ENCODE results near the gene STAG1. TPM values are rescaled to one million over a fixed set of nuclear protein-coding genes. Genes with fewer than 3 reads are reported as not detected.
"Not testable (repeated sequence)": the region's sequence is repeated elsewhere in the genome, so short reads cannot be mapped to it uniquely, and the experiment has no call there.

Gene STAG1
- total RNA-seq, 1 experiment from 2014 or later, result 12.6 TPM

- Histone ChIP-seq H3K27ac (ENCODE audit: low read length) (no peak overlapping the region), H3K36me3 (ENCODE audit: insufficient read depth, low read length) (no peaks in the 10 kb centered on the region), H3K9me2 (replicated peaks; ENCODE audit: insufficient read depth, low read length) (no peaks in the 10 kb centered on the region), H4K20me1 (ENCODE audit: insufficient read depth, low read depth, low read length) (no peaks in the 10 kb centered on the region), H3K4me3 (ENCODE audit: low read length) (no peak overlapping the region), H3K9ac (ENCODE audit: low read length) (no peak overlapping the region), H3K79me2 (ENCODE audit: low read length) (peaks cover 13% of the 10 kb centered on the region; the same call in 1 of the 2 replicates), H3K27me3 (ENCODE audit: low read length) (no peaks in the 10 kb centered on the region), H3K4me1 (ENCODE audit: low read length) (no peaks in the 10 kb centered on the region), H3K9me3 (ENCODE audit: low read length) (no peaks in the 10 kb centered on the region), H3K4me2 (ENCODE audit: low read depth, low read length, poor library complexity, severe bottlenecking) (no peak overlapping the region), H2AFZ (ENCODE audit: low read length) (no peak overlapping the region)
- no peak for DNase-seq
Observed at GRCh38 chr3:136584728-136585127, 167.4 kb downstream of the STAG1 start.

- H3K27ac ChIP-seq (ENCODE audit: low read length), result no peak overlapping the region
- H2AFZ ChIP-seq (ENCODE audit: low read length), result no peak overlapping the region
- H3K9me2 ChIP-seq (replicated peaks; ENCODE audit: insufficient read depth, low read length), result no peaks in the 10 kb centered on the region
- no peaks in the 10 kb centered on the region for H3K36me3 ChIP-seq (ENCODE audit: insufficient read depth, low read length)
- no peaks in the 10 kb centered on the region for H4K20me1 ChIP-seq (ENCODE audit: insufficient read depth, low read depth, low read length)
- no peak overlapping the region for H3K4me2 ChIP-seq (ENCODE audit: low read depth, low read length, poor library complexity, severe bottlenecking)
- H3K79me2 ChIP-seq (ENCODE audit: low read length), result peaks cover 13% of the 10 kb centered on the region; the same call in 1 of the 2 replicates
- H3K4me1 ChIP-seq (ENCODE audit: low read length), result no peaks in the 10 kb centered on the region
- no peaks in the 10 kb centered on the region for H3K27me3 ChIP-seq (ENCODE audit: low read length)
- no peak overlapping the region for H3K9ac ChIP-seq (ENCODE audit: low read length)
- DNase-seq, result no peak
- no peaks in the 10 kb centered on the region for H3K9me3 ChIP-seq (ENCODE audit: low read length)
- H3K4me3 ChIP-seq (ENCODE audit: low read length), result no peak overlapping the region
Observed at GRCh38 chr3:136583823-136584222, 168.4 kb downstream of the STAG1 start.

GRCh38 chr3:136577791-136578190, 174.4 kb downstream of the STAG1 start:
- Histone ChIP-seq H4K20me1 (ENCODE audit: insufficient read depth, low read depth, low read length) (no peaks in the 10 kb centered on the region), H2AFZ (ENCODE audit: low read length) (no peak overlapping the region), H3K27me3 (ENCODE audit: low read length) (no peaks in the 10 kb centered on the region), H3K79me2 (ENCODE audit: low read length) (0 out of 2 replicates have a peak, but pooled peaks cover 6% of the 10 kb centered on the region), H3K9me2 (replicated peaks; ENCODE audit: insufficient read depth, low read length) (no peaks in the 10 kb centered on the region), H3K9me3 (ENCODE audit: low read length) (no peaks in the 10 kb centered on the region), H3K36me3 (ENCODE audit: insufficient read depth, low read length) (no peaks in the 10 kb centered on the region), H3K27ac (ENCODE audit: low read length) (no peak overlapping the region), H3K4me2 (ENCODE audit: low read depth, low read length, poor library complexity, severe bottlenecking) (no peak overlapping the region), H3K9ac (ENCODE audit: low read length) (no peak overlapping the region), H3K4me3 (ENCODE audit: low read length) (no peak overlapping the region), H3K4me1 (ENCODE audit: low read length) (no peaks in the 10 kb centered on the region)
- DNase-seq, result no peak

GRCh38 chr3:136576279-136577009, 175.7 kb downstream of the STAG1 start:
- H3K27me3 ChIP-seq (ENCODE audit: low read length), result no peaks in the 10 kb centered on the region
- no peak overlapping the region for H3K27ac ChIP-seq (ENCODE audit: low read length)
- no peaks in the 10 kb centered on the region for H3K36me3 ChIP-seq (ENCODE audit: insufficient read depth, low read length)
- no peaks in the 10 kb centered on the region for H3K9me3 ChIP-seq (ENCODE audit: low read length)
- H3K4me3 ChIP-seq (ENCODE audit: low read length), result no peak overlapping the region
- no peak overlapping the region for H3K9ac ChIP-seq (ENCODE audit: low read length)
- H3K4me2 ChIP-seq (ENCODE audit: low read depth, low read length, poor library complexity, severe bottlenecking), result no peak overlapping the region
- H4K20me1 ChIP-seq (ENCODE audit: insufficient read depth, low read depth, low read length), result no peaks in the 10 kb centered on the region
- 0 out of 2 replicates have a peak, but pooled peaks cover 2% of the 10 kb centered on the region for H3K79me2 ChIP-seq (ENCODE audit: low read length)
- H2AFZ ChIP-seq (ENCODE audit: low read length), result no peak overlapping the region
- DNase-seq, result no peak
- H3K9me2 ChIP-seq (replicated peaks; ENCODE audit: insufficient read depth, low read length), result no peaks in the 10 kb centered on the region
- H3K4me1 ChIP-seq (ENCODE audit: low read length), result no peaks in the 10 kb centered on the region

- no peaks in the 10 kb centered on the region for H3K9me2 ChIP-seq (replicated peaks; ENCODE audit: insufficient read depth, low read length)
- no peak overlapping the region for H2AFZ ChIP-seq (ENCODE audit: low read length)
- no peaks in the 10 kb centered on the region for H3K36me3 ChIP-seq (ENCODE audit: insufficient read depth, low read length)
- H3K27me3 ChIP-seq (ENCODE audit: low read length), result no peaks in the 10 kb centered on the region
- peaks cover 13% of the 10 kb centered on the region for H3K79me2 ChIP-seq (ENCODE audit: low read length)
- H4K20me1 ChIP-seq (ENCODE audit: insufficient read depth, low read depth, low read length), result no peaks in the 10 kb centered on the region
- no peak for DNase-seq
- H3K4me3 ChIP-seq (ENCODE audit: low read length), result no peak overlapping the region
- no peaks in the 10 kb centered on the region for H3K9me3 ChIP-seq (ENCODE audit: low read length)
- H3K4me1 ChIP-seq (ENCODE audit: low read length), result peaks cover 10% of the 10 kb centered on the region
- no peak overlapping the region for H3K27ac ChIP-seq (ENCODE audit: low read length)
- no peak overlapping the region for H3K9ac ChIP-seq (ENCODE audit: low read length)
- no peak overlapping the region for H3K4me2 ChIP-seq (ENCODE audit: low read depth, low read length, poor library complexity, severe bottlenecking)
Observed at GRCh38 chr3:136567599-136568188, 184.5 kb downstream of the STAG1 start.

- not testable (repeated sequence) for H3K36me3 ChIP-seq (ENCODE audit: insufficient read depth, low read length); H3K4me1 ChIP-seq (ENCODE audit: low read length); H3K9me3 ChIP-seq (ENCODE audit: low read length); DNase-seq; H3K4me3 ChIP-seq (ENCODE audit: low read length); H3K27me3 ChIP-seq (ENCODE audit: low read length); H2AFZ ChIP-seq (ENCODE audit: low read length); H4K20me1 ChIP-seq (ENCODE audit: insufficient read depth, low read depth, low read length); H3K27ac ChIP-seq (ENCODE audit: low read length); H3K4me2 ChIP-seq (ENCODE audit: low read depth, low read length, poor library complexity, severe bottlenecking); H3K9me2 ChIP-seq (replicated peaks; ENCODE audit: insufficient read depth, low read length); H3K9ac ChIP-seq (ENCODE audit: low read length)
- peaks cover 18% of the 10 kb centered on the region for H3K79me2 ChIP-seq (ENCODE audit: low read length)
Observed at GRCh38 chr3:136564962-136565361, 187.2 kb downstream of the STAG1 start.

GRCh38 chr3:136562026-136562425, 190.2 kb downstream of the STAG1 start:
- H3K36me3 ChIP-seq (ENCODE audit: insufficient read depth, low read length), result no peaks in the 10 kb centered on the region
- no peaks in the 10 kb centered on the region for H4K20me1 ChIP-seq (ENCODE audit: insufficient read depth, low read depth, low read length)
- H2AFZ ChIP-seq (ENCODE audit: low read length), result no peak overlapping the region
- no peaks in the 10 kb centered on the region for H3K9me2 ChIP-seq (replicated peaks; ENCODE audit: insufficient read depth, low read length)
- no peaks in the 10 kb centered on the region for H3K4me1 ChIP-seq (ENCODE audit: low read length)
- H3K9me3 ChIP-seq (ENCODE audit: low read length), result no peaks in the 10 kb centered on the region
- H3K4me3 ChIP-seq (ENCODE audit: low read length), result no peak overlapping the region
- H3K27me3 ChIP-seq (ENCODE audit: low read length), result no peaks in the 10 kb centered on the region
- no peak overlapping the region for H3K4me2 ChIP-seq (ENCODE audit: low read depth, low read length, poor library complexity, severe bottlenecking)
- no peak overlapping the region for H3K9ac ChIP-seq (ENCODE audit: low read length)
- H3K79me2 ChIP-seq (ENCODE audit: low read length), result peaks cover 17% of the 10 kb centered on the region
- DNase-seq, result no peak
- H3K27ac ChIP-seq (ENCODE audit: low read length), result no peak overlapping the region

GRCh38 chr3:136559896-136560295, 192.3 kb downstream of the STAG1 start:
- H3K9me2 ChIP-seq (replicated peaks; ENCODE audit: insufficient read depth, low read length), result no peaks in the 10 kb centered on the region
- H3K79me2 ChIP-seq (ENCODE audit: low read length), result peaks cover 21% of the 10 kb centered on the region
- H3K9ac ChIP-seq (ENCODE audit: low read length), result no peak overlapping the region
- H2AFZ ChIP-seq (ENCODE audit: low read length), result peak overlapping the region; percentile 10; the same call in 1 of the 2 replicates
- H3K27ac ChIP-seq (ENCODE audit: low read length), result no peak overlapping the region
- DNase-seq, result no peak
- H3K36me3 ChIP-seq (ENCODE audit: insufficient read depth, low read length), result no peaks in the 10 kb centered on the region
- H3K4me1 ChIP-seq (ENCODE audit: low read length), result no peaks in the 10 kb centered on the region
- H4K20me1 ChIP-seq (ENCODE audit: insufficient read depth, low read depth, low read length), result no peaks in the 10 kb centered on the region
- H3K4me2 ChIP-seq (ENCODE audit: low read depth, low read length, poor library complexity, severe bottlenecking), result no peak overlapping the region
- H3K27me3 ChIP-seq (ENCODE audit: low read length), result no peaks in the 10 kb centered on the region
- H3K4me3 ChIP-seq (ENCODE audit: low read length), result no peak overlapping the region
- H3K9me3 ChIP-seq (ENCODE audit: low read length), result no peaks in the 10 kb centered on the region
